ENCODE measurements around the gene THOC5.

The THOC5 gene

GRCh38 chr22:29485448-29485847 lies 68.1 kb downstream of the THOC5 start:
- POLR2A ChIA-PET, result no interaction called here
- no peak overlapping the region for H3K4me3 ChIP-seq (ENCODE audit: low read depth, low read length)
- no peaks in the 10 kb centered on the region for H3K9me3 ChIP-seq (ENCODE audit: control insufficient read depth, insufficient read depth, low read depth, low read length)
- no peak overlapping the region for H3K27ac ChIP-seq (ENCODE audit: extremely low read depth, low read depth, low read length)
- TF ChIP-seq ZNF518A (tag by site-specific recombination; conservative IDR thresholded peaks at IDR 0.05; ENCODE audit: low read depth) (no peak), ZNF677 (tag by site-specific recombination; IDR thresholded peaks at IDR 0.05) (no peak), ZNF335 (tag by site-specific recombination; conservative IDR thresholded peaks at IDR 0.05) (no peak), YY1 (tag by site-specific recombination; IDR thresholded peaks at IDR 0.05) (no peak), ZNF701 (tag by site-specific recombination; IDR thresholded peaks at IDR 0.05) (no peak), IKZF3 (tag by site-specific recombination; IDR thresholded peaks at IDR 0.05) (no peak), ZNF248 (tag by site-specific recombination; IDR thresholded peaks at IDR 0.05) (no peak), PRDM10 (tag by site-specific recombination; IDR thresholded peaks at IDR 0.05) (no peak), ZNF404 (tag by site-specific recombination; IDR thresholded peaks at IDR 0.05) (no peak), ZNF280D (tag by site-specific recombination; IDR thresholded peaks at IDR 0.05) (no peak), EGR2 (tag by site-specific recombination; IDR thresholded peaks at IDR 0.05; ENCODE audit: low read depth) (no peak), ZFP37 (tag by site-specific recombination; IDR thresholded peaks at IDR 0.05) (no peak)
- no peaks in the 10 kb centered on the region for H3K36me3 ChIP-seq (ENCODE audit: control insufficient read depth in 2 of 2, insufficient read depth in 1 of 2, low read length in 2 of 2)
- CTCF ChIA-PET, result interaction anchor here (2.4 kb wide), 1 partner anchor 15 kb away, joined by 10 read pairs; no protein-coding TSS in a partner anchor
- H3K4me1 ChIP-seq (ENCODE audit: control insufficient read depth, insufficient read depth, low read length), result no peaks in the 10 kb centered on the region

- ChIA-PET CTCF (interaction anchor here (0.6 to 2.4 kb wide), 4 partner anchors 14 to 269 kb away, joined by 3 to 10 read pairs (median 3); no protein-coding TSS in a partner anchor), POLR2A (no interaction called here)
- H3K9me3 ChIP-seq (ENCODE audit: control insufficient read depth, insufficient read depth, low read depth, low read length), result no peaks in the 10 kb centered on the region
- no peaks in the 10 kb centered on the region for H3K36me3 ChIP-seq (ENCODE audit: control insufficient read depth in 2 of 2, insufficient read depth in 1 of 2, low read length in 2 of 2)
- H3K4me3 ChIP-seq (ENCODE audit: low read depth, low read length), result no peak overlapping the region
- no peaks in the 10 kb centered on the region for H3K4me1 ChIP-seq (ENCODE audit: control insufficient read depth, insufficient read depth, low read length)
- no peak overlapping the region for H3K27ac ChIP-seq (ENCODE audit: extremely low read depth, low read depth, low read length)
- TF ChIP-seq ZNF350 (tag by site-specific recombination; IDR thresholded peaks at IDR 0.05), result no peak
- no peak for TF ChIP-seq ZNF623 (tag by site-specific recombination; IDR thresholded peaks at IDR 0.05)
- TF ChIP-seq ZBTB20 (tag by site-specific recombination; IDR thresholded peaks at IDR 0.05), result no peak
- TF ChIP-seq ZIC2 (tag by site-specific recombination; IDR thresholded peaks at IDR 0.05), result no peak
- TF ChIP-seq GLI4 (tag by site-specific recombination; IDR thresholded peaks at IDR 0.05), result no peak
- no peak for TF ChIP-seq ZNF26 (tag by site-specific recombination; IDR thresholded peaks at IDR 0.05)
- TF ChIP-seq MZF1 (tag by site-specific recombination; IDR thresholded peaks at IDR 0.05; ENCODE audit: borderline replicate concordance), result no peak
- TF ChIP-seq SP3 (tag by site-specific recombination; IDR thresholded peaks at IDR 0.05), result no peak
- no peak for TF ChIP-seq ZBTB26 (tag by site-specific recombination; optimal IDR thresholded peaks at IDR 0.05)
- TF ChIP-seq ZBTB8A (tag by site-specific recombination; IDR thresholded peaks at IDR 0.05), result no peak
These were observed 68.9 kb downstream of the THOC5 start for GRCh38 chr22:29484642-29485041.

Measured in HEK293 (cell line).